Inflammatory macrophage treated with lipopolysaccharide for 4 hours (primary cell): ENCODE data around the gene CELF3.
"Not testable (repeated sequence)": the region's sequence is repeated elsewhere in the genome, so short reads cannot be mapped to it uniquely, and the experiment has no call there.

Experiments used
- DNase-seq: peaks from one replicate; pipeline ENCODE4 v3.0.0-alpha.2; 2020

Gene CELF3

DNA sequence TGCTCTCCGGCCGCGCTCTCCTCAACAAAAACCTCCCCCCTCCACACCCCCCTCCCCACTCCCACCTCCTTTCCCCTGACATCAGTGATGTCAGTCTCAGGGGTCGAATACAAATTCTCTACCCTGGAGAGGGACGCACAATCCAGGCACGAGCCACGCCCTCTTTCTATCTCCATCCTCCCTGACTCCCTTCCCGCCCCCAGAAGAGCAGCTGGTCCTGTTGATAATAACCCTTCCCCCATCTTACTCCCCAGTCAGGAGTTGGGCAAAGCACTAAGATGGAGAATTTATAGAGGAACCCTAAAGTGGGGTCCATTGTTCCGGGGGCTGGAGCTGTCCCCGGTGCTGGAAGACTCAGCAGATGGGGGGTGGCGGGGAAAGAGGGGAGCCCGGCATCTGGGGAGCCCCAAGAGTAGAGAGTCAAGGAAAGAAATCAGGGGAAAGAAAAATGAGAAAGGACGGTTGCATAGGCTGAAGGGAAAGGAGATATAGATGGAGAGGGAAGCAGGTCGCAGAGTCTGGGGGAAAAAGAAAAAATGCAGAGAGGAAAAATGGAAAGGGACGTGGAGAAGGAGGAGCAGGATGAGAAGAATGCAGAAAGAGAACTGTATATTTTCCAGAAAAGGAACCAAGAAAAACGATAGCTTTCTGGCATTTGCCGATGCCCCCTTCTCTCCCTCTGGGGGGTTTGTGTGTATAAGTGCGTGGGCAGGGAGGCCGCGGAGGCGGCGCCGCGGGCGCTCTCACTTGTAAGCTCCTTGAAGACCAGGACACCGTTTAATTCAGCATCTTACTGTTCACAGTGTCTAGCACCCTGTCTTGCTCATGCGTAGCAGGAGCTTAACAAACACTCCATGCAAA, at the start of gene CELF3:
Gene CELF3, minus strand, starts transcription at position 33 of the 861 bp plus-strand sequence. CDS start 783 bp downstream, outside the sequence.
- no peak for DNase-seq

- DNase-seq, result peak; percentile 21
Measured at GRCh38 chr1:151763990-151764389, 47.4 kb upstream of the CELF3 start.

DNA sequence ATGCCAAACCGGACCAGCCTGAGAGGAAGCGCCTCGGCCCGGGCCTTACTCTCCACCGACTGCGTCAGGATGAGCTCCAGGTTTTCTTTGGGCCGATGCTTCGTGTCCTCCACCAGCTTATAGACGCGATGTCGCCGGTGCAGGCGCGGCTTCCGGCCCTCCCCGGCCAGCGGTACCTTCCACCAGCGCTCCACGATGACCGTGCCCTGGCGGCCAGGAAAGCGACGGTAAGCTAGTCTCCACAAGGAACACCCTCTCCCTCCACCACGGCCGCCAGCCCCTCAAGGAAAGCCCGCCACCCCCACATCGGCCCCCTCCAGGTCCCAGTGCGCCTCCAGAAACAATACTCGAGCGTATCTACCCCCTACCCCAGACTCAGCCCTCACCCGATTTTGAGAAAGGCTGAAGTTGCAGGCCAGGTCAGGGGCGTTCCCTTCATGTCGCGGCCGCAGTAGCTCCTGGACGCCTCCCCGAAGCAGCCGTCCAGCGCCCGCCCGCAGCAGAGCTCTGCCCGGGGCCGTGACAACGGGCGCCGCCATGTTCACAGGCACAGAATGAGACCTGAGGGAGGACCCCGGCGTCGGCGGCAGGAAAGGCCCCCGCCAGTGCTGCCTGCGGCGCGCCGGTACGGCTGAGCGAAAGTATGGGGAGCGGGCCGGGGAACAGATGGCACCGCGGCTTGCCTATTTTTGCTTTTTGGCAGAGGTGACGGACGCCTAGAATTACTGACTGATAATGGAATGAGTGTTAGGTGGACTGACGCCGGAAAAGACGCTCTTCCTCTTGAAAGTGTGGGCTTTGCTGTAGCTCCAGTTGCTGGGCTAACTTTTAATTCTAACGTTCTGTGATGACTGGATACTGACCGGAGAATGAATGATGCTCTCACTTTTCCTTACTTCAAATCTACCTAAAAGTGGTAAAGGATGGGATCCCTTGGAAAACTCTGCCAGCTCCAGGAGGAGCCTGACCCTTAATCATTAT, 46.6 kb upstream of the CELF3 start, which contains the start of gene MRPL9:
Gene MRPL9, minus strand, starts transcription at position 556 of the 981 bp plus-strand sequence. Its CDS starts 17 bp downstream, at position 539.
- peak; percentile 75 for DNase-seq

DNA sequence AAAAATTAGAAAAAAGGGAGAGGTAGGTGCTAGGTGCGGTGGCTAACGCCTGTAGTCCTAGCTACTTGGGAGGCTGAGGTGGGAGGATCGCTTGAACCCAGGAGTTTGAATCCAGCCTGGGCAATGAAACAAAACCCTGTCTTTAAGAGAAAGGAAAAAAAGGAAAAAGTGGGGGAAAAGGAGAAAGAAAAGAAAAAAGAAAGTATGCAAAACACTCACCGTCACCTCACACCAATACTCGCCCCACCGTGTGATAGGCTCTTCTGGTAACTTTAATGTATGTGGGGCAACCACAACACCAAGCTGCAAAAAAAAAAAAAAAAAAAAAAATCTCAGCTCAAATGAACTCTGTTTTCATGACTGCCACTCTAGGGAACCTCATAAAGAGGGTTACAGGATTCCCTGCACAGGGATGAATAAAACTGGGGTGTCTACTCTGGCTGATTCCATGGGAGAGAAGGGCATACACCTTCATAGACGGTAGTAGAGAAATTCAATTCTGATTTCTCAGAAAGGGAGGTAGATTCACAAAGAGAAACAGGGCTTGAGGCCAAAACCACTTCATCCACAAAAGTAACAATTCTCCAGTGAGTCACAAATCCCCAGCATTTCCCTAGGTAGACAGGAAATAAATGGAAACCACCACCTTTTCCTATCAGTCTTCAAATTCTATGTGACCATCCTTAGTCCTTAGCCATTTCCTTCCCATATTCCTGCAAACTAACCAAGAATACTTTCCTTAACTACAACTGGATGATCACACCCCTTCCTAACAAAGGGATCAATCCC, 44.2 kb upstream of the CELF3 start:
- DNase-seq, result no peak

DNA sequence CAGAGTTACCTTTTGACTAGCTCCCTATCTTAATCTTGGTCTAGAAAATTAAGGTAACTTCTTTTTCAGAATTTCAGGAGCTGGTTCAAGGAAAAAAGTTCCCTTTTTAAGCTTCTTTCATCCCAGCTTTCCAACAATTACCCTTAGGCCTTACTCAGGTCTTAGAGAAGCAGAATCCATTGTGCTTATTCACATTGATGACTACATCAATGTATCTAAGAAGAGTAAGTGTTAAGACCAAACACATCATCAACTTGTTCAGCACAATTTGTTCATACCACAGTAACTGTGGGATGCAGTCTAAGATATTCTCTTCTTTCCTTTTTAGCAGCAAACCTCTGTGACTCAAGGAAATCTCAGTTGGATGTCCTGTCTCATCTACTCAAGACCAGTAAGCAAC, 42.6 kb upstream of the CELF3 start:
- no peak for DNase-seq

- peak; percentile 52 for DNase-seq
Measured at GRCh38 chr1:151756291-151756690, 39.7 kb upstream of the CELF3 start.

- no peak for DNase-seq
Measured at GRCh38 chr1:151741516-151741915, 24.9 kb upstream of the CELF3 start.

DNA sequence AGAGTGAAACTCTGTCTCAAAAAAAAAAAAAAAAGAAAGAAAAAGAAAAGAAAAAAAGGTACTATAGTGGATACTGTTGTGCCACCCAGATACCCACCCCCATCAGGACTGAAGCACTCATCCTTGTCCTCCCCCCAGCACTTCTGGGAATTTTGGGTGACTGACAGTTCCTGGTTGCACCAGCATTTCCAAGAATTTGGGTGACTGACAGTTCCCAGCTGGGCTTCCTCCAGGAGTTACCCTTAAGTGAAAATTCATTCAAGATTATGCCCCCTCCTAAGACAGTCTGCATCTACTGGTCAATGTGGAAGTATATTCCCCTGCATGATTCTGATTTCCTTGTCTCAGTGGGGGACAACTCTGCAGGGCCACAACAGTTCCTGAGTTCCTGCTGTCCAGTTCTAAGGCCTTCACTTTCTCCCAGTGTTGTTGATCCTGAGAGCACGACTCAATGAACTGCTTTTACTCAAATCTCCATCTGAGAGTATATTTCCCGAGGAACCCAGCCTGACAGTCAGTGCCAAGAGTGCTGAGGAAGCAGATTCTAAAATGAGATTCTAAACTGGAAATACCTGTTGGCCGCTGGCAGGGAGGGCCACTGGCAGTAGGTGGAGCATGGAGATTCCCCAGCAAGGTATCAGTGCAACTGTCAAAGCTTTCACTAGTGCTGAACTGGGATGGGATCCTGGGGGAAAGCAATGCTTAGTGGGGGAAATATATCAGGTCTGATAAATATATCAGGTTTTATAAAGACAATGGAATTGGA, 23.2 kb upstream of the CELF3 start:
- DNase-seq, result no peak

DNA sequence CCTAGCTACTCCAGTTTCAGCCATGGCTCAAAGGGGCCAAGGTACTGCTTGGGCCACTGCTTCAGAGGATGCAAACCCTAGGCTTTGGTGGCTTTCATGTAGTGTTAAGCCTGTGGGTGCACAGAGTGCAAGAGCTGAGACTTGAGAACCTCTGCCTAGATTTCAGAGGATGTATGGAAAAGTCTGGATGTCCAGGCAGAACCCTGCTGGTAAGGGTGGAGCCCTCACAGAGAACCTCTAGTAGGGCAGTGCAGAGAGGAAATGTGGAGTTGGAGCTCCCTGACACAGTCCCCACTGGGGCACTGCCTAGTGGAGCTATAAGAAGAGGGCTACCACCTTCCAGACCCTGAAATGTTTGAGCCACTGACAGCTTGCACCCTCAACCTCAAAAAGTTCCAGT, 20.9 kb upstream of the CELF3 start:
- DNase-seq, result no peak

DNA sequence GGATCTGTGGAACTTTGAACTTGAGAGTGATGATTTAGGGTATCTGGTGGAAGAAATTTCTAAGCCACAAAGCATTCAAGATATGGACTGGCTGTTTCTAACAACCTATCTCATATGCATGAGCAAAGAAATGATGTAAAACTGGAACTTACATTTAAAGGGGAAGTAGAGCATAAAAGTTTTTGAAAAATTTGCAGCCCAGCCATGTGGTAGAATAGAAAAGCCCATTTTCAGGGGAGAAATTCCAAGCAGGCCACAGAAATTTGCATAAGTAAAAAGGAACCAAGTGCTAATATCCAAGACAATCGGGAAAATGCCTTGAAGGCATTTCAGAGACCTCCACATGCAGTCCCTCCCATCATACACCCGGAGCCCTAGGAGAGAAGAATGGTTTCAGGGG, 20.4 kb upstream of the CELF3 start:
- DNase-seq, result peak; percentile 70

DNA sequence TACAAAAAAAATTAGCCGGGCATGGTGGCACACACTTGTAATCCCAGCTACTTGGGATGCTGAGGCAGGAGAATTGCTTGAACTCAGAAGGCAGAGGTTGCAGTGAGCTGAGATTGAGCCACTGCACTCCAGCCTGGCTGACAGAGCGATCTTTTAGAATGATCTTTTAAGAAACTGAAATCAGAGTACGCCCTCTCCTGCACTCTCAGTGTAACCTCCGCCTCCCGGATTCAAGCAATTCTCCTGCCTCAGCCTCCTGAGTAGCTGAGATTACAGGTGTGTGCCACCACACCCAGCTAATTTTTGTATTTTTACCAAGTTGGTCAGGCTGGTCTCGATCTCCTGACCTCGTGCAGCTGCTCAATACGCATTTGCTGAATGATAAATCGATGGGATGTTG, 17.4 kb upstream of the CELF3 start:
- not testable (repeated sequence) for DNase-seq

DNA sequence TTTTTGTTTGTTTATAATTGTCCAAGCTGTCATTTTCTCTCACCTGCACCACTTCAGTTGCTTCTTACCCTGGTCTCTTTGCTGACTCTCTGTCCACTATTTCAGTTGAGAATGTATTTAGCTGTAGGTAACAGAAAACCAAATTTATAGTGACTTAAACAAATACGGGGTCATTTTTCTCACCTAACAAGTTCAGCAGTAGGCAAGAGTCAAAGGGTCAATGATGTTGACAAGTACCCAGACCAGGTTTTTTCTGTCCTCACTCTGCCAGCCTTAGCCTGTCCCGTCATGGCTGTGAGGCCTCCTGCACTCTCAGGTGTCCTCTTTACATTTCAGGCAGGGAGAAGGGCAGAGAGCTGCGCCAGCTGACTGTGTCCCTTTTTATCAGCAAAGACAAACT, 16.5 kb upstream of the CELF3 start:
- DNase-seq, result no peak

DNA sequence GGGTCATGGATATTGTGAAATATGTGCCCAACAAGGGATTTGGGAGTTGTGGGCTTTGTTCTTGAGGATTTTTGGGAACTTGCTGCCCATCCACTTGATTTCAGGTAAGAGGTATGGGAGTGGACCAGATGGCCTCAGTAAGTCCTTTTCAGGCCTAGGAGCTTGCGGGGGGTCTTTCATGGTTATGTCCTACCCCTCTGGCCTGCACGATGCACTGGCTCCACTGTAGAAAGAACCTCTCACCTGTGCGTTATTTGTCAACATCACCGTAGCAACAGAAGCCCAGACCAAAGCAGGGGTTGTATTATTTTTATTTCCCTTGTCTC, 13.3 kb upstream of the CELF3 start:
- DNase-seq, result no peak

GRCh38 chr1:151729157-151729965, 12.8 kb upstream of the CELF3 start:
- no peak for DNase-seq

DNA sequence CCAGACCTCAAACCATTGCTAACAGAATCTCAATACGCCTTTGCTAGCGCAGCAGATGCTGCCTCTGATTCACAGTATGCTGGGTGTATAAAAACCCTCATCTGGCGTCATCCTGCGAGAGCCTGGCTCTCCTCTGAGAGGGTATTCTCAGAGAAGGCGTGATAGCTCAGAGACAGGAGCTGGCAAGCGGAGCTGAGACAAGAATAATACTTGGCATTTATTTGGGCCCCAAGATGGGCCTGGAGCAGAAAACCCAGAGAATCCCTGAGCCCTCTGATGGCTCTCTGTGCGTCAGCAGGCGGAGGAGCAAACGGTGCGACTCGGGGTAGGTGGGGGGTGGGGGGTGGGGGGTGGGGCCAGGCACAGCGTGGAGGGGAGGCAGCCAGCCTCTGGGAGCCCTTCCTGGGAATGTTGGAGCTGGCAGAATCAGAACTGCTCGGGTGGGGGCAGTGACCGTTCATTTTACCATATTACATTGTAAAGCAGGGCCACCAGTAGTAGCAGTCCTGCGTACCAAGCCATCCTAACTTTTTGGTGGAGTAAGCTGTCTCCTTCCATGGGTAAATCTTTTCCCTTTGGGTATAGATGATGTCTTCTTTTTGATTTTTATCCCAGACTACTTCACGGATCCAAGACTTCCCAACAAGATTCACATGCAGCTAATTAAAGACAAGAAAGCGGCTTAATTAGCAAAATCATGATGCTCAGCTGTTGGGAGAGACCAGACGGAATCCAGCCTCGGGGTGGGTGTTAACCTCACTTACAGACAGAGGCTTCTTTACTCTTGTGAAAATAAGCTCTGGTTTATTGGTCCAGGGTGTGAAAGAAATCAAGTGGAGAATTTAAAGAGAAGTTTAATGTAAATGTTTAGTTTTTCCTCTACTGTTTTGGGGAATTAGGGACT, 11.8 kb upstream of the CELF3 start:
- no peak for DNase-seq

- no peak for DNase-seq
Measured at GRCh38 chr1:151723726-151724370, 7.2 kb upstream of the CELF3 start.

DNA sequence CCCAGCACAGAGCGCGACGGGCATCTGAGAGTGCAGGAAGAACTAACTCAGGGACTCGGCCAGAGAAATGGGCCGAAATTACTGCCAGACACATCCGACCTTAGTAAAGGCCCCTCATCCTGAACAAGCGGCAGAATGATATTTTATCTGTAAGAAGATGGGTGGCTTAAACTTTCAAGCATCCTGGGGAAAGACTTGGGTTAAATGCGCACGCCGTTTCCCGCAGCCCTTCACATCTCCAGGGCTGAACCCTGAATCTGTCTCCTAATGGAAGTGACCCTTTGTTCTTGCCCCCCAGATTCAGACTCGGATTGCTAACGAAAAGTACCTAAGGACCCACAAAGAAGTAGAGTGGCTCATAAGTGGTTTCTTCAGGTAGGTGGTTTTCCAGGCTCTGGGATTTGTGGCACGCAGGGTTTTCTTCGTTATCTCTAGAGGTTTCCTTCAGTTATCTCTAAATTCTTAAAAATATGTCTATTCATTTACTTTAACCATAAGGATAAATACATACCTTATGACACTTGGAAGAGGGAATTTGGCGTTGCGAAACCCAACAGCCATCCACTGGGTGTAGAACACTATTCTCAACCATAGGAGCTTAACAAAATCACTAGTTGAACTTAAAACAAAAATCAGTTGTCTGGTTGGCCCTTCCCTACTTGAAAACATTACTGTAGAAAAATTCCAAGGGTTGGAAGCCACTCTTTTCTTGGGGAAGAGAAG, 5.3 kb upstream of the CELF3 start:
- DNase-seq, result no peak

- DNase-seq, result peak; percentile 15
Measured at GRCh38 chr1:151720974-151721787, 4.6 kb upstream of the CELF3 start, which contains the start of gene RIIAD1. RIIAD1 (plus strand) TSS chr1:151721522; CDS start chr1:151721537, 15 bp downstream.
